Frontal cortex (tissue), 4 donors: ENCODE data around the gene VPS13C. TPM values are rescaled to one million over a fixed set of nuclear protein-coding genes. Genes with fewer than 3 reads are reported as not detected.

Experiments used
- DNase-seq, 2 donors: peaks; one replicate each; pipeline ENCODE4 v3.0.0; 2012; ENCODE audit warnings: low spot score in 2 of 2
- FAIRE-seq: peaks from 2 replicates; lab custom pipeline; 2012; peaks lifted over from hg19 to GRCh38; lab: Jason Lieb, UNC
- total RNA-seq: library from RNA; depleted of rRNA; stranded (reverse); fragments of >200 nt; gene quantifications from one replicate; pipeline ENCODE4 v1.2.3, GENCODE V29; 2014
- donor health status: control.
- donor health status: control.
- donor health status: control.

Gene VPS13C
- total RNA-seq, 1 donor from 2014 or later: 95.4 TPM

- no peak for DNase-seq
- FAIRE-seq: no peak
Observed at GRCh38 chr15:61830536-61831330, 229.5 kb downstream of the VPS13C start.

DNA sequence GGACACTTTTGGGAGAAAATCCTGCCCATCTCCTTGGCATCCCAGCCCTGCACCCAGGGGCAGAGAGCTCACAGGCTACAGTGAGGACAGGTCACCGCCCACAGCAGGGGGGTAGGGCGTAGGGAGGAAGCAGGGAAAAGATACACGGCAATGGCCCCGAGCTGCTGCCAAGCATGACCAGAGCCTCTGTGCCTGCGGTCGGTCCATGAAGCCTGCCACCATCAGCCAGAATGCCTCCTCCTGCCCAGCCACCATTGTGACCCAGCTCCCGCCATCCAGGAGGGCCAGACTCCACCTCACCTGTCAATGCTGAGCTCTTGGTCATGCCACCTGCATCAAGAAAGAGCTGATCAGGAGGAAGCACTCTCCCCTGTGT is 230.7 kb downstream of the VPS13C start:
- DNase-seq (no peak), FAIRE-seq (no peak)

GRCh38 chr15:61828860-61829513 is 231.3 kb downstream of the VPS13C start:
- DNase-seq: no peak
- FAIRE-seq: no peak

DNA sequence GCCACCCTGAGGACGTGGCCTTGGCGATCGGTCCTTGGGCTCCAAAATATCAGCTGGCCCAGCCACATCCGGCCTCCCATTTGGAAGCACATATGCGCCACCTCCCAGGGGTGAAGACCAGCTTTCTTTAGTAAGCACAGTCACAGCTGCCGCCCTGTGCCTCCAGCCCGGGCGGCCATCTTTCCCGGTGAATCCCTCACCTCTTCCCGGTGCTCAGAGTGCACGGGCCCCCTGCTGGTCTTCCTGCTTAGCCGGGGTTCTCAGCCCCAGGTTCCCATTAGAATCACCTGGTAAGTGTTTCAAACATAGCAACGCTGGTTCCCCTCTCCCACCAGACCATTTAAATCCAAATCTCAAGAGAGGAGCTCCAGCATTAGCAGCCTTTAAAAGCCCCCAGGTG is 232.2 kb downstream of the VPS13C start:
- FAIRE-seq: no peak
- no peak for DNase-seq

DNA sequence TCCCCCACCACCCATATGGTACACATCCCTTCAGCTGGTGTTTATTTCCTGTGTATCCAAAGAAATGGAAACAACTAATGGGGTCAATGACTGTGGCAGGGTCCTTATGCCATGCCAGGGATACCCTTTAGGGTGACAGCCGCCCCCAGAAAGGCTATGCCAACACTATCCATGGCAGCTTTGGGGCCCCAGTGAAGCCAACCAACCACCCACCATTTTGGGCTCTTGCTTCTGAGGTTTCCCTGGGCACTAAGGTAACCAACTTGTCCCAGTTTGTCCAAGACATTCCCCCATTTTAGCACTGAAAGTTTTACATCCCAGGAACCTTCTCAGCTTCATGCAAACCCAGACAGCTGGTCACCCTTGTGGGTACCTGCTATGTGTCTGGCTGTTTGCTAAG is 233.1 kb downstream of the VPS13C start:
- no peak for DNase-seq
- no peak for FAIRE-seq

DNA sequence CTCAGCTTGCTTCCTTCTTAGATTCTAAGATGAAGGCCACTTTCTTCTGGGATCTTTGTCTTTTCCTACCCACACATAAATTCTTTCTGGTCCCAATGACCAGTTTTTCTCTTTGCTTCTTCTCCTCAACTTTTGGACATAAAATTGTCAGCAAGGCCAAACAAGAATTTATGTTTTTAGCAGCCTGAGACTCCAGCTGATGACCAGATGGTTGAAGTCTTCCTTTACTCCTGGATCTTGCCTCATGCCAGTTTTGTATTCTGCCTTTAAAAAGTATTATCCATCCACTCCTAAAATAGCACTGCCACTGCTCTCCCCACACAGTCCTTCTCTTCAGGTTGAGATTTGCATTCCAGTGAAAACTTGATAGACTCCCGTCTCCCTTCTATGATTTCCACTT is 236.0 kb downstream of the VPS13C start:
- no peak for FAIRE-seq
- no peak for DNase-seq

DNA sequence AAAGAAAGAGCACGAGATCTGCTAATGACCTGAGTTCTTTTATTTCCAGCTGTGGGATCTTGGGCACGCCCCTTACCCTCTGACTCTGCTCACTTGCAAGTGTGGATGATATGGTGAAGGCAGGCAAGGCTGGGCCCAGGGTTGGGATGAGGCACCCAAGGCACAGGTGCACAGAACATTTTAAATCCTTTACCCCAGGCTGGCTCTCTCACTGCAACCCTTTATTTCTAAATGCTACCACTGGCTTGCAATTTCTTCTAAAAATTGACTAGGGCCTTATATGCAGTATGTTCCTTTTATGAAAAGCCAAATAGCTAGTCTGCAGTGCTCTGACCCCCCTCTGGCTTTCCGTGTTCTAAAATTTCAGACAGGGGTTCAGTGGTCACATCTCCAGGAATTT is 237.7 kb downstream of the VPS13C start:
- FAIRE-seq: no peak
- DNase-seq: no peak

DNA sequence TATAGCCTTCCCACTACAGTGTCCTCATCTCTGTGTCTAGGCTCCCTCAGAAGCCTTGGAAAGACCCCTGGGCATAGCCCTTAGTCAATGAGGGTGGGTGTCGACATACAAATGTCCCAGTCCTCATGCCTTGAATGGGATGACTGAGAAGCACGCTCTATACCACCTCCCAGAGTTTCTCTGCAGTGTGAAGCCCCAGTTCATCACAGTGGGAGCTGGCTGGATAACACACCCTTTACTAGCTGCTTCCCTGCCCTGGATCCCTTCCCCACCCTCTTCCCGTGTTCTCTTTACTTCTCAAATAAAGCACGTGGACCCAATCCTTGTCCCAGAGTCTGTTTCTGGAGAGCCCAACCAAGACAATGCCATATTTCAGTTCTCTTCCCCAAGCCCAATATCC is 239.3 kb downstream of the VPS13C start:
- no peak for DNase-seq
- no peak for FAIRE-seq

- no peak for DNase-seq
Observed at GRCh38 chr15:61820212-61820611, 240.0 kb downstream of the VPS13C start.

DNA sequence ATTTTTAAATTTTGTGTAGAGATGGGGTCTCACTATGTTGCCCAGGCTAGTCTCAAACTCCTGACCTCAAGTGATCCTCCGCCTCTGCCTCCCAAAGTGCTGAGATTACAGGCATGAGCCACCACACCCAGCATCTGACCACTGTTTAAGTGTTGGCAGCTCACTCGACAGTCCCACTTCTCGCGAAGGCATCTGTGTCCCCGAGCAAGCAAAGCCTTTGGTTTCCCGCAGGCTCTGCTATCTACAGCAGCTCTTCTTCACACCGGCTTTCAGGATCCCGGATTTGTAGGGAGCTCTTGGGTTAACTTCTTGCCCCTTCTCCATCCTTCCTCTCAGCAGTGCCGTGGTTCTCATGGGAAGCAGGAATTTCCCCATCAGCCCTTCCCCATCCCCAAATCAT is 240.9 kb downstream of the VPS13C start:
- no peak for FAIRE-seq
- DNase-seq: no peak

More at GRCh38 chr15:61820212-61820611, 240.0 kb downstream of the VPS13C start:
- no peak for FAIRE-seq

DNA sequence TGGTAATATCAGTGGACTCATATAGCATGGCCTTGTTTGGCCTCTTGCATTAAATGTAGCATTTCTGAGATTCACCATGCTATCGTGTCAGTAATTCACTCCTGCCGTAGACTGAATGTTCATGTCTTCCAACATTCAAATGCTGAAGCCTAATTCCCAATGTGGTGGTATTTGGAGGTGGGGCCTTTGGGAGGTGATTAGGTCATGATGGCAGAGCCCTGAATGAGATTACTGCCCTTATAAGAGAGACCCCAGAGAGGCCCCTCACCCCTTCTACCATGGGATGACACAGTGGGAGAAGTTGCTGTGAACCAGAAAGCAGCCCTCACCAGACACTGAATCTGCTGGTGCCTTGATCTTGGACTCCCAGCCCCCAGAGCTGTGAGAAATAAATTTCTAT is 241.4 kb downstream of the VPS13C start:
- FAIRE-seq (no peak), DNase-seq (no peak)

DNA sequence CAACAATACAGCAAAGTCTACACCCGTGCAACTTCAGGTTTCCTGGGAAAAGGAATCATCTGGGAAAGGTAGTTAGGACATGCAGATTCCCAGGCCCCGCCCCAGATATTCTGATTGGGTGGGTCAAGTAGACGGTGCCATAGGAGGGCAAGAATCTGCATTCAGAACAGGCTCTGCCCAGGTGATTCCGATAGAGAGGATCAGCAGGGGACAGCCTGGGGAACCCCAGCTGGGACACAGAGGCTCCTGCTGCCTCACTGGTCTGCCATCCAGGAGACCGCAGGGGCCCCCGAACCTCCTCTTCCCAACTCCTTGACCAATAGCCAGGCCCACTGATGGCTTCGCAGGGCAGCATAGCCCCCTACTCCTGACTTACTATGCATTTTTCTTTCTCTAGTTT is 243.4 kb downstream of the VPS13C start:
- FAIRE-seq (no peak), DNase-seq (no peak)

DNA sequence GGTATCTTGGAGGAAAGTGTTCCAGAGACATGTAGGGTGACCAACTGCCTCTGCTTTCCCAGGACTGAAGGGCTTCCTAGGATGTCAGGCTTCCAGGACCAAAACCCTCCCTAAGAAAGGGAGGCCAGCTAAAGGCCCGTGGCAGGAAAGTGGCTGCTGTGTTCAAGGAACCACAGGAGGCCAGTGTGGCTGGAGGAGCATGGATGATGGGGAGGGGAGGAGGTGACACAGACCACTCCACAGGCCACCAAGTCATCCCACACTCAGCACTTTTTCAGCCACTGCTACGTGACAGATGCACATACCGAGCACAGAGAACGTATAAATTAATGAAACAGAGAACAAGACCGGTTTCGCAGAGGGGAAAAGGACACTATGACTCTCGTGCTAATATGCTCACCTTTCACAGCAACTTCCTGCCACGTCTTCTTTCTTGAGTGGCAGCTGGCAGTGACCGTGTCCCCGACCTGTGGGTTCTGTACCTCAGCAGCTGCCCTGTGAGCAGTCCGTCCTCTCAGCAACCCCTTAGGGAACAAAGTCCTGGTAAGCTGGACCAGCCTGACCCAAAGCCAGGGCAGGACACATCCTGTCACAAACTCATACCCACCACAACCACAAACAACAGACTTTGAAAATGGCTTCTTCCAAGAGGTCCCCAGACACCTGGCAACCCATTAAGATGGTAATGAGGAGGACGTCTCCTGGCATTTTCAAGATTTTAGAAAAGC is 244.7 kb downstream of the VPS13C start:
- FAIRE-seq (no peak), DNase-seq (no peak)

DNA sequence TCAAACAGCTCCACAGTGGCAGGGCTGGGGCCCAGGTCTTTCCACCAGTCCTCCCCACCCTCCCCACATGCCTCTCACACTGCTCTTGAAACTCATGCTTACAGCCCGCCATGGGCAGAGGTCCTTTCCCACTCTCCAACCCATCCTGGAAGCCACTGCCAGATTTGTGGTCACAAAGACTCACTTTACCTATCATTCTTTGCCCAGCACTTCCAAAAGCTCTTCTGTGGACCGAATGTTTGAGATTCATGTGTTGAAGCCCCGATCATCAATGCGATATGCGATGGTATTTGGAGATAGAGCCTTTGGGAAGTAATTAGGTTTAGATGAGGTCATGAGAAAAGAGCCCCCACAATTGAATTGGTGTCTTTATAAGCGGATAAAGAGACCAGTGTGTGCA is 247.8 kb downstream of the VPS13C start:
- FAIRE-seq (no peak), DNase-seq (no peak)

DNA sequence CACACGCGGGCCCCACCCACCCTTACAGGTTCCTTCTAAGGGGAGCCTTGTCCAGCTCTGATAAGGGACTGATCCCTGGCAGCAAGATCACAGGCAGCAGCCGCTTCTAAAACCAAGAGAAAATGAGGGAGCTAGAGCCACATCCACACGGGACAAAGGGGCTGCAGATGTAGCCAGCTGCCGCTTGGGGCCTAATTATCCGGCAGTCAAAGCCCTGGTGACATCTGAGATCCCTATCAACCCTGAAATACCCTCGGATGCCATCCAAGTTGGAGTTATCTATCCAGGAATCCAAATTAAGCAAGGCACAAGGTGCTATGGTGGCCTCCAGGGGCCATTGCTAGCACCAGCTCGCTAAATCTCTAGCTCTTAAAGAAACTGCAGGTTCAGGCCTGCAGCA is 248.3 kb downstream of the VPS13C start:
- DNase-seq: no peak

GRCh38 chr15:61809216-61809615 is 251.0 kb downstream of the VPS13C start:
- FAIRE-seq: no peak
- no peak for DNase-seq

More for the DNA sequence above, 248.3 kb downstream of the VPS13C start:
- no peak for FAIRE-seq

DNA sequence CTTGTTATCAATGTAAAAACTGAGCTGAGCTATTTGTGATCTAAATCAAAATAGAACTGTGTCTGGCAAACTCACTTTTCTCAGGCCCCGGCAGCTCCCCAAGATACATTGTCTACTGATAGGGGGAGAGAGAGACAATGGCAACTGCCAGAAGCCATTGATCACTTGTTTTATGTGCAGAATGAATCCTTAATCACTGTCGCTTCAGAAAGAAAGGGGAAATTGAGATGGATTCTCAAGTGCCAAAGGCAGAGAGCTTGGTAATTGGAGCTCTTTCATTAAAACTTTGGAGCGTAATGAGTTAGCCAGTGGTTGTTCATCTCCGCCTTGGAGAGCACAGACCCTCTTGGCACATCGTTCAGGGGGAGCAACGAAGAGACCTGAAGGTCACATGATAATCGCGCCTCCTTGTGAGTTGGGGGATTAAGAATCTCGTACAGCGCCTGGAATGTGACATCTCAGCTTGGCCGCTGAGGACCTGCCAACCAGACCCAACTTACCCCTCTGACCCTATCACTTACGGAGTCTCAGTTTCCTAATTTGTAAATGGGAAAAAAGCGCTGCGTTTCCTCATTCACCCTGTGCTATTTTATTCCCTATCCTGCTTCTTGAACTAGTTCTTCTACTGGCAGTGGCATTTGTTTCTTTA is 252.8 kb downstream of the VPS13C start:
- DNase-seq (no peak), FAIRE-seq (no peak)
